Testis (tissue), 3 donors: Measurements from ENCODE around the gene PKIG. TPM values are rescaled to one million over a fixed set of nuclear protein-coding genes. Genes with fewer than 3 reads are reported as not detected.
A peak's percentile ranks its signal among the peaks of the same experiment; 100 is the strongest.

Experiments used
- DNase-seq: peaks from one replicate; pipeline ENCODE4 v3.0.0-alpha.2; 2019
- H3K27ac ChIP-seq, 2 donors: fragments of 200-600 bp; sonication (generic); one replicate each; pipeline ENCODE4 v1.5.1; 2019
- H3K27me3 ChIP-seq: fragments of 200-600 bp; sonication (generic); one replicate; pipeline ENCODE4 v1.5.1; 2019
- H3K36me3 ChIP-seq: fragments of 200-600 bp; sonication (generic); one replicate; pipeline ENCODE4 v1.5.1; 2017; ENCODE audit warnings: low read depth; ENCODE audit errors: missing control alignments
- H3K4me1 ChIP-seq: fragments of 200-600 bp; sonication (generic); one replicate; pipeline ENCODE4 v1.5.1; 2019
- H3K4me3 ChIP-seq, 2 donors: fragments of 200-600 bp; sonication (generic); one replicate each; pipeline ENCODE4 v1.5.1; 2017 to 2019
- H3K9me3 ChIP-seq: fragments of 200-600 bp; sonication (generic); one replicate; pipeline ENCODE4 v1.5.1; 2017
- CTCF ChIP-seq, 3 experiments: fragments of 450-650 bp in 2 of 3; fragments of 200-600 bp in 1 of 3; sonication (generic) in 1 of 3; IDR thresholded peaks; one replicate each; pipeline ENCODE4 v1.5.1; 2016 to 2019; ENCODE audit warnings: antibody characterized with exemption in 3 of 3, mild to moderate bottlenecking in 2 of 3, moderate library complexity in 1 of 3
- POLR2A ChIP-seq: fragments of 450-650 bp; IDR thresholded peaks from one replicate; pipeline ENCODE4 v1.6.1; 2017; ENCODE audit warnings: antibody characterized with exemption, mild to moderate bottlenecking, moderate library complexity
- WGBS, 2 donors: methylation state at CpG; one replicate each; pipeline ENCODE4 v1.1.5; 2018; 5-methylcytosine and 5-hydroxymethylcytosine counted together
- intact Hi-C: fragments of 100-400 bp; cut with DNase I; formaldehyde crosslinking; loops from one replicate; pipeline ENCODE4 v1.15.1; 2023; ENCODE audit warnings: low total_unique reads
- polyA plus RNA-seq: library from polyadenylated mRNA; stranded (reverse); fragments of 350-450 nt; fragmentation: Illumina TruSeq; extraction: RNeasy Lipid Tissue Mini Kit (QIAGEN cat#74804); gene quantifications from one replicate; pipeline ENCODE4 v1.2.3, GENCODE V29; 2014; ENCODE audit warnings: low read depth, low replicate concordance; ENCODE audit not compliant: insufficient read depth
- total RNA-seq, 2 donors: library from RNA; depleted of rRNA; stranded (reverse); fragments of >200 nt; gene quantifications; one replicate each; pipeline ENCODE4 v1.2.3, GENCODE V29; 2016

Gene PKIG
- total and polyA plus RNA-seq, 3 donors from 2014 or later = 66.6 to 180 (median 70.4) TPM

- no peaks in the 10 kb centered on the region for H3K36me3 ChIP-seq
- no peaks in the 10 kb centered on the region for H3K27me3 ChIP-seq
- peak overlapping the region in 1 of 2 donors; percentile 38 for H3K27ac ChIP-seq
- intact Hi-C loops = no loop called here
- 54 to 62% methylated on average over 8 of the region's 8 CpGs for WGBS, 2 donors
- H3K9me3 ChIP-seq = no peaks in the 10 kb centered on the region
- H3K4me1 ChIP-seq = peaks cover 7% of the 10 kb centered on the region
- DNase-seq = no peak
- no peak overlapping the region for H3K4me3 ChIP-seq
- no peak for TF ChIP-seq POLR2A
- no peak for TF ChIP-seq CTCF (IDR thresholded peaks at IDR 0.05)
These were observed 49.8 kb downstream of the PKIG start for GRCh38 chr20:44632103-44632752.

- H3K27me3 ChIP-seq = no peaks in the 10 kb centered on the region
- H3K4me3 ChIP-seq = no peak overlapping the region
- H3K9me3 ChIP-seq = no peaks in the 10 kb centered on the region
- H3K4me1 ChIP-seq = peaks cover 7% of the 10 kb centered on the region
- WGBS, 2 donors = 72 to 76% methylated on average over 3 of the region's 3 CpGs
- intact Hi-C loops = no loop called here
- no peak for TF ChIP-seq POLR2A
- no peak for TF ChIP-seq CTCF (IDR thresholded peaks at IDR 0.05)
- peak overlapping the region in 1 of 2 donors; percentile 45 for H3K27ac ChIP-seq
- no peaks in the 10 kb centered on the region for H3K36me3 ChIP-seq
- DNase-seq = no peak
These were observed 50.9 kb downstream of the PKIG start for GRCh38 chr20:44633187-44633810.

GRCh38 chr20:44633872-44634600 is 51.7 kb downstream of the PKIG start:
- no peaks in the 10 kb centered on the region for H3K27me3 ChIP-seq
- no peaks in the 10 kb centered on the region for H3K9me3 ChIP-seq
- DNase-seq = no peak
- peak overlapping the region in 1 of 2 donors; percentile 45 for H3K27ac ChIP-seq
- peaks cover 7% of the 10 kb centered on the region for H3K4me1 ChIP-seq
- intact Hi-C loops = no loop called here
- no peaks in the 10 kb centered on the region for H3K36me3 ChIP-seq
- no peak overlapping the region for H3K4me3 ChIP-seq
- WGBS, 2 donors = 79 to 84% methylated on average over 18 of the region's 18 CpGs
- TF ChIP-seq CTCF (IDR thresholded peaks at IDR 0.05) = no peak
- TF ChIP-seq POLR2A = no peak

GRCh38 chr20:44635877-44636276 is 53.5 kb downstream of the PKIG start:
- Histone ChIP-seq H3K36me3 (no peaks in the 10 kb centered on the region), H3K4me1 (peaks cover 7% of the 10 kb centered on the region), H3K9me3 (no peaks in the 10 kb centered on the region), H3K27ac (no peak overlapping the region), H3K4me3 (no peak overlapping the region), H3K27me3 (no peaks in the 10 kb centered on the region)
- intact Hi-C loops = no loop called here
- 68 to 93% methylated on average over 4 of the region's 4 CpGs for WGBS, 2 donors
- TF ChIP-seq CTCF (IDR thresholded peaks at IDR 0.05) (no peak), POLR2A (no peak)
- no peak for DNase-seq
